Occipital lobe (tissue), 2 donors: Measurements from ENCODE around the gene KISS1. TPM values are rescaled to one million over a fixed set of nuclear protein-coding genes. Genes with fewer than 3 reads are reported as not detected.

Experiments
- DNase-seq: peaks from one replicate; lab custom pipeline; 2025; lab: John Stamatoyannopoulos, UW
- total RNA-seq: library from RNA; depleted of rRNA; stranded (reverse); fragments of >200 nt; gene quantifications from one replicate; pipeline ENCODE4 v1.2.3, GENCODE V29; 2014

Gene KISS1
- total RNA-seq, 1 donor from 2014 or later = not detected

DNA sequence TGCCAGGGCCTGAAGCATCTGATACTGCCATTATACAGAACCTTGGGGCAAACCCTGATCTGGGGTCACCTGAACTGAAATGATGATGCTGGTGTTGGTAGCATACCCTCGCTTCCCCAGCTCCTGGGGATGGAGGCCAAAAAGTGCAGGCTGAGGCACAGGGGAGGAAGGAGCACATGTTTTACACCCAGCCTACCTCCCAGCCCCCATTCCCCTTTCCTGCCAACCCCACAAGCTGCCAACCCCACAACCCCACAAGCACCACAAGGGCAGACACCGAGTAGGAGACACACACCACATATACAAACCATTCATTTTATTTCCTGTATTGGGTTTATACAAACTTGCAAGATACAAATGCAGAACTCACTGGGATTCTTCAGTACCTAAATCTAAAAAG lies 22.3 kb upstream of the KISS1 start:
- DNase-seq = no peak

- no peak for DNase-seq
Measured at GRCh38 chr1:204217648-204218000, 21.3 kb upstream of the KISS1 start.

DNA sequence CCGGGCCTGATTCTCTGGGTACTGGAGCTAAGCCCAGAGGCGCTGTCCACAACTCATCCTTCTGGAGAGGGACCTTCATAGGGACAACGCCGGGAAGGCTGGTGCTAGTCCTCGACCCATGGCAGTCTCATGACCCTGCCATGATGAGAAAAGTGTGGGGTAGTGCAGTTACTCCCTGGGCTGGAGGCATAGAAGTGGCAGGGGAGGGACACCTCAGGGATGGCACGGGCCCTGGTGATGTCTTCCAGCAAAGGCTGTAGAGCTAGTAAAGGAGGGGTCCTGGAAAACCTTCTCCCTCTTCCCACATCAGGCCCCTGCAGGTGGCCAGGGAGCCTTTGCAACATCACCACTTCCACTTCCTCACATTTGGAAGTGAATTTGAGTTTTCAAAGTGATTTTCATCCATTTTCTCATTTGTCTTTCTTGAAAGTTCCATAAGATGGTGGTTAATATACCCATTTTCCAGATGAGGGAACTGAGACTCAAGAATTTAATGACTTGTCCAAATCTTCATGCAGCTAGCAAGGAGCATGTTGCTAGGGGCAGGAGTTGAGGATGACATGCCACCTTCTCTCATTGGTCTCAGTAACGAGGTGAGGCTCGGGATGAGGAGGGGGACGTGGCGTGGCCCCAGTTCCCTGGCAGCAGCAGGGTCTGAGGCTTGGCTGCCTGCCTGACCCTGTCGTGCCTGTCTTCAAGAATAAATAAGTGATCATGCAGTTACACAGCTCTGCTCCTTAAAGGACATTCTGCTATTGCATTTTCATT lies 20.8 kb upstream of the KISS1 start:
- DNase-seq = no peak

DNA sequence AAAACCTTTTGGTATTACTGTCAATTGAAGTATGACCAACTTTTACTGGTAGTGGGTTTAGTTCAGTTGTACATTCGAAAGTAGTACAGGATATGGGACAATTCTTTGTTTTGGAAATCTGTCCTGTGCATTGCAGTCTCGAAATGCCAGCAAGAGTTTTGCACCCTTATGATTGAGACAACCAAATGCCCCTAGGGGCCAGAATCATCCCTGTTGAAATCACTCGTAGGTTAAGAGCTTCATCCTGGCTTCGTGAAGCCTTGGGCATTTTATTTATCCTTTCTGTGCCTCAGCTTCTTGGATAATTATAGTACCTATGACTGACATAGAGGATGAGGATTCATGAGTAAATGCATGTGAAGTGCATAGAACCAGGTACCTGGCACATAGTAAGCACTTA lies 19.9 kb upstream of the KISS1 start:
- DNase-seq = no peak

GRCh38 chr1:204213668-204214662 lies 17.7 kb upstream of the KISS1 start, which contains the start of gene GOLT1A:
GOLT1A (minus strand) TSS chr1:204213988; CDS start chr1:204213906, 82 bp downstream.
- DNase-seq = peak; percentile 46

DNA sequence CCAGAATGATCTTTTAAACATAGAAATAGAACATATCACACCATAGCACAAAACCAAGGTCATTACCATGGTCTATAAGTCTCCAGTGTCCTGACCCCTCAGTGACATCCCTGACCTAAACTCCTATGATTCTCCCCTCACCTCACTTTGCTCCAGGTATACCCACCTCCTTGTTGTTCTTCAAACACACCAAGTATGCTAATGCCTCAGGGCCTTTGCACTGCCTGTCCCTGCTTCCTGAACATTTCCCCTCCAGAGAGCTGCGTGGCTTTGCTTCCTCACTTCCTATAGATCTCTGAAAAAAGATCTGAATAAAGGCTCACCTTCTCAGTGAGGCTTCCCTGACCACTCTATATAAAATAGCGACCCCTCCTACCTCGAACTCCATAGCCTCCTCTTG lies 16.4 kb upstream of the KISS1 start:
- no peak for DNase-seq

DNA sequence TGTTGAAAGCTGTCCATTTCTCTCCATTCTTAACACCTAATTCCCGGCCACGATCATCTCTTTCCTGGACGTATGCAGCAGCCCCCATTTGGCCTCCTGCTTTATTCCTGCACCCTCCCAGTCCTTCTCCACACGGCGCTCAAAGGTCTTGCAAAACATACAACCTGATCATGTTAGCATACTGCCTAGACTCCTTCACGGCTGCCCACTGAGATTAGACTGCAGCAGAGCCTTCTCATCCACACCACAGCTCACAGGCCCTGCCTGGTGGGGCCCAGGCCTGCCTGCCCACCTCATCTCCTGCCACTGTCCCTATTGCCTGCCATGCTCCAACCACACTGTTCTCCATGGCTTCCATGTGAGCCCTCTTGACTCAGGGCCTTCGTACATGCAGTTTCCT lies 14.8 kb upstream of the KISS1 start:
- DNase-seq = no peak

DNA sequence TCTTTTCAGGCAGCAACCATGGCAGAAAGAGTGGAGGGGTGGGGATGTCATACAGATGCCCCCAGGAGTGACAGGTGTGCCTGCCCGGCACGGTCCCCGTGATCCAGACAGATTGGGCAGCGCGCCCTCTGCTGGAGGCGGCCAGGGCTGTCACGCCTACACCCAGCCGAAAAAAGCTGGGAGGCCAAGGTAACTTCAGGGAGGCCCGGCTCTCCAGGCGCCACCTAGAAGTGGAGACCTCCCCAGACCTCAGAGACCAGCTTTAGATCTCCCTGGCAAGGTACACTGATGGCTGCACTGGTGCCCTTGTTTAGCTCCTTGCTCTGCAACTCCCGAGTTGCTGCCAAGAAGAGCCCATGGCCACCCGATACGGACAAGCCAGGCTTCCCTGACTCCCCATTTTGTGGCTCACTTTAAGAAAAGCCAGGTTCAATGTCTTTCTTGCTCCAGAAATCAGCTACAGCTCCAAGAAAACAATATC lies 10.9 kb upstream of the KISS1 start:
- peak; percentile 23 for DNase-seq

- DNase-seq = no peak
Measured at GRCh38 chr1:204206121-204206520, 9.8 kb upstream of the KISS1 start.

DNA sequence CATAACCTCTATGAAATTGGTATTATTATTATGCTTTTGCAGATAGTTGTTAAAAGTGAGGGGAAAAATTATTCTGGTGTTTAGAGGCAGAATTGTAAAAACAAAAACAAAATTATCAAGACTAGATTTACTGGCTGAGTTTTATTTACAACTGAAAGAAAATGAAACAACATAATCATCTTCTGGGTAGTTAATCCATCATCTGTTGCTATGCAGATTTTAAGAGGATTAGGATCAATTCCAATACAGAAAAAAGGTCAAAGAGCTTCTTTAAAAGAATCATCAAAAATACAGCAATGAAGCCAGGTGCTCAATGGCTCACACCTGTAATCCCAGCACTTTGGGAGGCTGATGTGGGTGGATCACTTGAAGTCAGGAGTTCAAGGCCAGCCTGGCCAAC lies 9.2 kb upstream of the KISS1 start:
- no peak for DNase-seq

- DNase-seq = no peak
Measured at GRCh38 chr1:204204944-204205343, 8.7 kb upstream of the KISS1 start.

DNA sequence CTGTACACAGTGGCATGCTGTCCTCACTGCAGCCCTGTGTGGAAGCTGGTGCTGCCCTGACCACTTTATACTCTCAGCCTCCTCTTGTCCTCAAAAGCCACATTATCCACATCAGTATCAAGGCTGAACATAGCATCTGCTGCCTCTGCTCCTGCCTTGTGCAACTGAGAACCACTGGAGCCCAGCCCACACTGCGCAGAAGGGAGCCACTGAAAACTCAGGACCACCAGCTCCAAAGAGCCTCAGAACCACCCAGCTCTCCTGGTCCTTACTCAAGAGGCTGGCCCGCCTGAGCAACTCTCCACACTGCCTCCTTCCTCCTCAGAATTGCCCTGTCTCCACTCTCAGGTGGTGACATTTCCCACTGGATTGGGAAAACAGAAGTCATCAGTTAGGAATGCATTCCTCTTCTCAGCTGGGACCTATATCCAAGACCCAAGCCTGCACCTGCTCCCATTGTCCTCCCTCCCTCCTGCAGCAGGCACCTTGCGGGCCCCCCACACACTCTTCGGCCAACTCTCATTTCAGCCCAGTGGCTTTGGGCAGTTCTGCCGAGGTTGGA lies 7.0 kb upstream of the KISS1 start:
- no peak for DNase-seq

- no peak for DNase-seq
Measured at GRCh38 chr1:204202481-204202880, 6.2 kb upstream of the KISS1 start.

- no peak for DNase-seq
Measured at GRCh38 chr1:204201348-204202040, 5.2 kb upstream of the KISS1 start.

DNA sequence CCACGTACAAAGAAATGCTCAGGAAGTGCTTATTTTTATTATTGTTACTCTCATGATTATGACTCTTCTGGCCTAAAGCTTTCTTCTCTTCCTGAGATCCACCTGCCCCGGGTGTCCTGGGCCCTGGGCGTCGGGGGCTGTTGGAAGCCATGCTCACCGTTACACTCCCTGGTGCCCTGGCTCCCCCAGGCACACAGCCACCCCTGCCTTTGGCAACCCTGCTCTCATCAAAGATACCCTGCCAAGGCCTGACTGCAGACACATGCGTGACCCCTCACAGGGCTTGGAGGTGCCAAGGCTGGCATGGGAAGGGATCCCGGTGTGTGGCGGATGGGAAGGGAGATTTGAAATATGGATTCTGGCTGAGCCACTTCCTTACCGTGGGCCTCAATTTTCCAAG lies 3.3 kb upstream of the KISS1 start:
- no peak for DNase-seq

GRCh38 chr1:204198348-204199340 lies 2.4 kb upstream of the KISS1 start:
- DNase-seq = no peak

DNA sequence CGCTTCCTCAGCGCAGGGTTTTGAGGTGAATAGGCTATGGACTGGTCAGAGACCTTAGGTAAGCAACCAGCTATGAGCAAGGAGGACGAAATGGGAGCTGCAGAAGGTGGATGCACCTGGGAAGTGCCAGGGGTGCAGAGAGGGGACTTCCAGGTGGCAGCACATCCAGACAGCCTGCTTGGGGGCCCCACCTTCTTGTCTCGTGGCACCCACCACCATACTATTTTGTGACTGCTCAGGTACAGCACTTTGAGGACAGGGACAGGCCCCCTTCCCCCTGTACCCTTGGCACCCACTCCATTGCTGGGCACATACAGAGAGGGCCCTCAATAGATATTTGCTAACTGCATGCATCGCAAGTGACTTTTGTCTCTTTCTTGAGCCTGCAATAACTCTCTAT lies 777 bp upstream of the KISS1 start:
- DNase-seq = no peak

DNA sequence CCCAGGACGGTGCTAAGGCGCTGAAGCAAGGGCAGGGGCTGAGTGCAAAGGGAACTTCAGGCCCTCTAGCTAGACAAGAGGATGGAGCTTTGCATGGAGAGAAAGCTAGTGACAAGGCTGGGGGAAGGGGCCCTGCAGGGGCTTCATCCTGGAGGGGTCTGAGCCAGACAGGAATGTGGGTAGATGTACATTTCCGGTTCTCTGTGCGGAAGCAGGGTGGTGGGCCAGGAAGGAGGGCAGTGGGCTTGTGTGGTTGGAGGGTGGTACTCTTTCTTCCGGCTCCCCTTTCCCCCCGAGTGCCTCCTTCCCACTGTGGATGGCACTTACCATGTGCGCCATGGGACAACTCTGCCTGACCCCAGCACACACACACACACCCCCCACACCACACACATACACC lies 1.5 kb downstream of the KISS1 start:
- no peak for DNase-seq

- no peak for DNase-seq
Measured at GRCh38 chr1:204194080-204194479, 2.2 kb downstream of the KISS1 start.
